ENCODE results near the gene LRRC32. TPM values are rescaled to one million over a fixed set of nuclear protein-coding genes. Genes with fewer than 3 reads are reported as not detected.

The LRRC32 gene
- total and polyA plus RNA-seq, 2 of the 4 experiments (the other 2 are of a cell fraction) = 5.2 to 13.7 TPM

GRCh38 chr11:76669901-76670484, 554 bp downstream of the LRRC32 start (continued):
- TF ChIP-seq CTCF (conservative IDR thresholded peaks at IDR 0.05; ENCODE audit: low read depth, low read length) = no peak
- no peak for TF ChIP-seq RFX5 (IDR thresholded peaks at IDR 0.05; ENCODE audit: low read depth, low read length)

Measured in IMR-90 (cell line).